Endothelial cell (in vitro differentiated cells): ENCODE measurements around the gene PTTG1IP2. TPM values are rescaled to one million over a fixed set of nuclear protein-coding genes. Genes with fewer than 3 reads are reported as not detected.
"Not testable (repeated sequence)": the region's sequence is repeated elsewhere in the genome, so short reads cannot be mapped to it uniquely, and the experiment has no call there.

ENCODE experiments used
- DNase-seq: peaks from one replicate; pipeline ENCODE4 v3.0.0; 2021; ENCODE audit warnings: low spot score
- H3K27ac Mint-ChIP-seq: one replicate; pipeline ENCODE4 v1.8.0; 2021; ENCODE audit warnings: mixed read lengths, inconsistent platforms; ENCODE audit not compliant: unreplicated experiment
- H3K27me3 Mint-ChIP-seq: one replicate; pipeline ENCODE4 v1.8.0; 2021; ENCODE audit warnings: mild to moderate bottlenecking, moderate library complexity, mixed read lengths, inconsistent platforms; ENCODE audit not compliant: unreplicated experiment
- H3K36me3 Mint-ChIP-seq: one replicate; pipeline ENCODE4 v1.8.0; 2021; ENCODE audit warnings: mild to moderate bottlenecking, low read depth, mixed read lengths, inconsistent platforms; ENCODE audit not compliant: unreplicated experiment
- H3K4me1 Mint-ChIP-seq: one replicate; pipeline ENCODE4 v1.8.0; 2021; ENCODE audit warnings: mild to moderate bottlenecking, mixed read lengths, inconsistent platforms; ENCODE audit not compliant: unreplicated experiment
- H3K4me3 Mint-ChIP-seq: one replicate; pipeline ENCODE4 v1.8.0; 2021; ENCODE audit warnings: mild to moderate bottlenecking, mixed read lengths, inconsistent platforms; ENCODE audit not compliant: unreplicated experiment
- H3K9me3 Mint-ChIP-seq: one replicate; pipeline ENCODE4 v1.8.0; 2021; ENCODE audit warnings: mixed read lengths, inconsistent platforms; ENCODE audit not compliant: unreplicated experiment
- CTCF ChIP-seq: fragments of 200-600 bp; sonication (generic); IDR thresholded peaks from one replicate; pipeline ENCODE4 v1.5.0; 2021; ENCODE audit warnings: antibody characterized with exemption; ENCODE audit not compliant: unreplicated experiment
- total RNA-seq: library from RNA; stranded (reverse); fragmentation: NEBNext Ultra II Directional; extraction: Animal tissue kit (Norgen Biotek cat#: 25700); gene quantifications from one replicate; pipeline ENCODE4 v1.2.1, GENCODE V29; 2021; ENCODE audit not compliant: unreplicated experiment

Gene PTTG1IP2
- total RNA-seq, 1 donor from 2014 or later = not detected

DNA sequence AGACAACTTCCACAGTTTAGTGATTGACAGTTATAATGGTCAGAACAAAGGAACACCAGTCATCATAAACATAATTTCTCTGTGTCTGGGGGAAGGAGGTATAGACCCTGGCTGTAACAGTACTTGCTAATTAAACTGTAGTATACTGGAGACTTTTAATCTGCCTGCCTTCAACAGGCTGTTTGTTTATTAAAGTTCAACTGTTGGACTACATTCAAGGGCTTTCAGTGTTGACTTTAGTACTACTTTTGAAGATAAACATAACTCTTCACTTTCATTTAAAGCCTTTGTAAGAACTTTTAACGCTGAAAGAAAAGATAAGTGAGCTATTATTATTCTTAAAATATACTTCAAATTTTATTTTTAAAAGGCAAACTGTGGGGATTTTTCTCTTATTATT is 15.5 kb upstream of the PTTG1IP2 start:
- DNase-seq = no peak
- Mint-ChIP-seq H3K9me3 (no peaks in the 10 kb centered on the region), H3K27ac (no peak overlapping the region), H3K27me3 (no peaks in the 10 kb centered on the region), H3K4me3 (no peak overlapping the region), H3K4me1 (no peaks in the 10 kb centered on the region), H3K36me3 (no peaks in the 10 kb centered on the region)
- no peak for TF ChIP-seq CTCF

GRCh38 chr7:90455163-90456030 is 14.0 kb upstream of the PTTG1IP2 start:
- H3K4me1 Mint-ChIP-seq = no peaks in the 10 kb centered on the region
- no peak overlapping the region for H3K27ac Mint-ChIP-seq
- no peak for DNase-seq
- TF ChIP-seq CTCF = peak; percentile 68
- H3K9me3 Mint-ChIP-seq = no peaks in the 10 kb centered on the region
- no peak overlapping the region for H3K4me3 Mint-ChIP-seq
- no peaks in the 10 kb centered on the region for H3K36me3 Mint-ChIP-seq
- no peaks in the 10 kb centered on the region for H3K27me3 Mint-ChIP-seq

- Mint-ChIP-seq H3K27me3 (no peaks in the 10 kb centered on the region), H3K36me3 (no peaks in the 10 kb centered on the region), H3K4me3 (no peak overlapping the region), H3K9me3 (no peaks in the 10 kb centered on the region), H3K27ac (no peak overlapping the region), H3K4me1 (no peaks in the 10 kb centered on the region)
- TF ChIP-seq CTCF = no peak
- no peak for DNase-seq
Measured at GRCh38 chr7:90458104-90458503, 11.3 kb upstream of the PTTG1IP2 start.

- DNase-seq = no peak
- H3K36me3 Mint-ChIP-seq = peaks cover 2% of the 10 kb centered on the region
- no peak overlapping the region for H3K27ac Mint-ChIP-seq
- H3K4me3 Mint-ChIP-seq = no peak overlapping the region
- H3K27me3 Mint-ChIP-seq = no peaks in the 10 kb centered on the region
- TF ChIP-seq CTCF = no peak
- peaks cover 9% of the 10 kb centered on the region for H3K9me3 Mint-ChIP-seq
- no peaks in the 10 kb centered on the region for H3K4me1 Mint-ChIP-seq
Measured at GRCh38 chr7:90459888-90460287, 9.6 kb upstream of the PTTG1IP2 start.

GRCh38 chr7:90461219-90461618 is 8.2 kb upstream of the PTTG1IP2 start:
- Mint-ChIP-seq H3K27ac (no peak overlapping the region), H3K4me1 (no peaks in the 10 kb centered on the region), H3K9me3 (peaks cover 18% of the 10 kb centered on the region), H3K36me3 (peaks cover 14% of the 10 kb centered on the region), H3K4me3 (no peak overlapping the region), H3K27me3 (peaks cover 2% of the 10 kb centered on the region)
- no peak for TF ChIP-seq CTCF
- no peak for DNase-seq

DNA sequence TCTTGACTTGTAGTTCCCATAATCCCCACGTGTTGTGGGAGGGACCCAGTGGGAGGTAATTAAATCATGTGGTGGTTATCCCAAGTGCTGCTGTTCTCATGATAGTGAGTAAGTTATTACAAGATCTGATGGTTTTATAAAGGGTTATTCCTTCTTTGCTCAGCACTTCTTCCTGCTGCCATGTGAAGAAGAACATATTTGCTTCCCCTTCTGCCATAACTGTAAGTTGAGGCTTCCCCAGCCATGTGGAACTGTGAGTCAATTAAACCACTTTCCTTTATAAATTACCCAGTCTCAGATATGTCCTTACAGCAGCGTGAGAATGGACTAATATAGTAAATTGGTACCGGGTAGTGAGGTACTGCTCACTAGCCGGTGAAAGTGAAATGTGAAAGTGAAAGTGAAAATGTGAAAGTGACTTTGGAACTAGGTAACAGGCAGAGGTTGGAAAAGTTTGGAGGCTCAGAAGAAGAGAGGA is 6.2 kb upstream of the PTTG1IP2 start:
- H3K27ac Mint-ChIP-seq, DNase-seq, H3K4me1 Mint-ChIP-seq: not testable (repeated sequence)

More for the DNA sequence above, 6.2 kb upstream of the PTTG1IP2 start:
- not testable (repeated sequence) for H3K4me3 Mint-ChIP-seq, H3K27me3 Mint-ChIP-seq
- peaks cover 18% of the 10 kb centered on the region for H3K9me3 Mint-ChIP-seq
- H3K36me3 Mint-ChIP-seq = peaks cover 14% of the 10 kb centered on the region
